Measurements from ENCODE around the gene GPRIN1.

GRCh38 chr5:176658007-176658599, 48.1 kb upstream of the GPRIN1 start:
- TF ChIP-seq CTCF (IDR thresholded peaks at IDR 0.05; ENCODE audit: low read depth, low read length) (peak; percentile 72), EZH2phosphoT487 (IDR thresholded peaks at IDR 0.05; ENCODE audit: low read depth) (no peak)
